CD4-positive, alpha-beta T cell treated with Interleukin-12 subunit alpha and Interleukin-12 subunit beta, for 1 hour (primary cell): ENCODE measurements around the gene CDH22.

Experiments
- DNase-seq: peaks from one replicate; pipeline ENCODE4 v3.0.0-alpha.2; 2020

CDH22 gene, protein sequence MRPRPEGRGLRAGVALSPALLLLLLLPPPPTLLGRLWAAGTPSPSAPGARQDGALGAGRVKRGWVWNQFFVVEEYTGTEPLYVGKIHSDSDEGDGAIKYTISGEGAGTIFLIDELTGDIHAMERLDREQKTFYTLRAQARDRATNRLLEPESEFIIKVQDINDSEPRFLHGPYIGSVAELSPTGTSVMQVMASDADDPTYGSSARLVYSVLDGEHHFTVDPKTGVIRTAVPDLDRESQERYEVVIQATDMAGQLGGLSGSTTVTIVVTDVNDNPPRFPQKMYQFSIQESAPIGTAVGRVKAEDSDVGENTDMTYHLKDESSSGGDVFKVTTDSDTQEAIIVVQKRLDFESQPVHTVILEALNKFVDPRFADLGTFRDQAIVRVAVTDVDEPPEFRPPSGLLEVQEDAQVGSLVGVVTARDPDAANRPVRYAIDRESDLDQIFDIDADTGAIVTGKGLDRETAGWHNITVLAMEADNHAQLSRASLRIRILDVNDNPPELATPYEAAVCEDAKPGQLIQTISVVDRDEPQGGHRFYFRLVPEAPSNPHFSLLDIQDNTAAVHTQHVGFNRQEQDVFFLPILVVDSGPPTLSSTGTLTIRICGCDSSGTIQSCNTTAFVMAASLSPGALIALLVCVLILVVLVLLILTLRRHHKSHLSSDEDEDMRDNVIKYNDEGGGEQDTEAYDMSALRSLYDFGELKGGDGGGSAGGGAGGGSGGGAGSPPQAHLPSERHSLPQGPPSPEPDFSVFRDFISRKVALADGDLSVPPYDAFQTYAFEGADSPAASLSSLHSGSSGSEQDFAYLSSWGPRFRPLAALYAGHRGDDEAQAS

DNA sequence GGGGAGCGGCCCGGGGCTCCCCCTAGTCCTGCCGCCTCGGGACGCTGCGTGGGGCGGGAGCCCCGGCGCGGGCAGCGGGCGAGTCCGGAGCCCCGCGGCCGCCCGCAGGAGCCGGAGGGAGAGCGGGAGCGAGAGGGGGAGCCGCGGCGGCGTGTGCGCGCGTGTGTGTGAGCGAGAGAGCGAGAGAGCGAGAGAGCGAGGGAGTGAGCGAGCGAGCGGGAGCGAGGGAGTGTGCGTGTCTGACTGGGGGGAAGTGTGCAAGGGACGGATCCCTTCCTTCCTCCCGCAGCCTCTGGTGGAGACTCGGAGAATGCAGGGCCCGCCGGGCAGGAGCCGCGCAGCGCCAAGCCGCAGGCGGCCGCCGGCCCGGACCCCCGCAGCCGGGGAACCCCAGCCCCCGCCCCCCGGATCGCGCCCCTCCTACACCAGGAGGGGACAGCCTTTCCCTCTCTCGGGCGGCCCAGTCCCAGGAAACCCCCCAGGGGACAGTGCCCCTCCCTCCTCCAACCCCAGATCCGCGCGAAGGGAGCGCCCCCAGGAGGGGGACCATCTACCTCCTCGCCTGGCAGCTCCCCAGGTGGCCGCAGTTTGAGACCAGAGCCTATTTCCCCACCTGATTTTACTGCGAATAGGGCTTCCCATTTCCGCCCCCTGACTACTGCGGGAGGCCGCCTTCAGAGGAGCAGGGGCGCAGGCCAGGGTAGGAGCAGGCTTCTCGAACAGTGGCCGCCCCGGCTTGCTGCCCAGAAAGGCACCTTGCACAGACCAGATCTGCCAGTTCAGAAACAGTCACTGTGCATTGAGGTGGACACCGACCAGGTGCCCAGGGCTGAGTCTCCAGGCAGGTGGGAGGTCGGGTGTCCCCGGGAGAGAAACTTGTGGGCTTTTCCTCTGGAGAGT is at the start of gene CDH22:
Gene CDH22, minus strand, starts transcription at position 241 of the 900 bp plus-strand sequence. CDS start 57,204 bp downstream, outside the sequence.
- peak; percentile 37 for DNase-seq

DNA sequence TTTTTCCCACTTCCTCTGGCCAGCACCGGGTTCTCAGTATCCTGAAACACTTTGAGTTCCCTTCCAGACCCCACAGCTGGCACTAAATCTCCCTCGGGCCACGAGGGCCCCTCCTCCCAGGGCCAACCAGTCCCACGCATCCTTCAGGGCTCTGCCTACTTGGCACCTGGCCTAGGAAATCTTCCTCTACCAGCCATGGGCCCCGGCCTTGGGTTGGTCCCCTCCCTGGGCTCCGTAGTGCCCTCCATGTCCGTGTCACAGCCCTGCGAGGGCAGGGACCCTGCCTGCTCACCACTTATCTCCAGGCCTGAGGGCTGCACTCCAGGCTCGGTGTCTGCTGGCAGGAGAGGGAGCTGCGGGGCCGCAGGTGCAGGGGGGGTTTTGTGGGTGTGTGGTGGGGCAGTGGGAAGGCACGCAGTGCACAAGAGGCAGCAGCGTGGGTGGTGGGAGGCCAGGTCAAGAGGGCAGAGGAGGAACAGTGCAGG is 48.8 kb upstream of the CDH22 start:
- DNase-seq = no peak

DNA sequence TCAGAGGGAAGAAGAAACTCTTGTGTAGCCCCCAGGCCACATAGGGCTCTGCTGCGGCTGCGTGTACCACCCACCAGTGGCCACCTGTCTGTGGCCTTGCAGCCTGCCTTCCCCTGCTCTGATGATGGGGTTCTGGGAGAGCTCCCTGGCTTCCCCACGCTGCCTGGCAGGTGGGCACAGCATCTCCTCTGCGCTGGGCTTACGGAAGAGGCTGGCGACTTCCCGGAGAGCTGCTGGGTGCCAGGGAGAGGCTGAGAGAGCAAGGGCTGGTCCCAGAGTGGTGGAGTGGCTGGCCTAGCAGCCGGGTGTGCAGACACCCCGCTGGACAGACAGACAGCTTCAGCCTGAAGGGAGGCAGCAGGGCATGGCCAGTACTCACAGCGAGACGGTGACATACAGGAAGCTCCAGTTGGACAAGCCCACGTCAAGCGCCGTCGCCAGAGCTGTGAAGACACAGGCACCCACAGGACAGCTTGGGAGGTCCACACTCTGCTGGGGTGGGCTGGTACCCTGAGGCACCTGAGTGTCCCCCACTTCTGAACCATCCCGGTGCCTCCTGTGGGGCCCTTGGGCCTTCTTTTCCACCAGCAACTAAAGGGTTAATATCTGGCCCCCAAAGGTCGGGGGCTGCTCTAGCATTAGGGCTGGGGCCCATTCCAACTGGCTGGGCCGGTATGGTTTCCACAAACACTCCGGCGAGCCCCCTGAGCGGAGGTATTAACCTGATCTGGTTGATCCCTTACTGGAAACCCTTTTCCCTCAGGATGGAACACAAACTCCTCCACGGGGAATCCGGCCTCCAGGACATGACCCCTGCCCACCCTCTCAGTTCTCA is 48.1 kb upstream of the CDH22 start:
- no peak for DNase-seq

DNA sequence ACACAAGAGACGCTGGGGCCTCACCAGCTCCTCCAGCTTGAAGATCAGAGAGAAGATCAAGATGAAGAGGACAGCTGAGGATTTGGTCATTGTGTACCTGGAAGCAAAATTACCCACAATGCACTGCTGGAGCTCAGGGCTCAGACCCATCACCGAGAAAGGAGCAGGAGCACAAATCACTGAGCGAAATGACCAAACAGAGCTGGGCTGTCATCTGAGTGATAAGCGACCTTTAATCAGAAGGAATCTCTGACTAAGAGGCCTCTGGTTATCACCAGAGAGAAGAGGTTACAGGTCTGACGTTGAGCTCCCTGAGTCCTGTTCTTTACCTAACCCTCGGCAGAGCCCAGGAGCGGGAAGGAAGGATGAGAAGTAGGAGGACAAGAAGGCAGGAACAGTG is 47.5 kb upstream of the CDH22 start:
- no peak for DNase-seq

DNA sequence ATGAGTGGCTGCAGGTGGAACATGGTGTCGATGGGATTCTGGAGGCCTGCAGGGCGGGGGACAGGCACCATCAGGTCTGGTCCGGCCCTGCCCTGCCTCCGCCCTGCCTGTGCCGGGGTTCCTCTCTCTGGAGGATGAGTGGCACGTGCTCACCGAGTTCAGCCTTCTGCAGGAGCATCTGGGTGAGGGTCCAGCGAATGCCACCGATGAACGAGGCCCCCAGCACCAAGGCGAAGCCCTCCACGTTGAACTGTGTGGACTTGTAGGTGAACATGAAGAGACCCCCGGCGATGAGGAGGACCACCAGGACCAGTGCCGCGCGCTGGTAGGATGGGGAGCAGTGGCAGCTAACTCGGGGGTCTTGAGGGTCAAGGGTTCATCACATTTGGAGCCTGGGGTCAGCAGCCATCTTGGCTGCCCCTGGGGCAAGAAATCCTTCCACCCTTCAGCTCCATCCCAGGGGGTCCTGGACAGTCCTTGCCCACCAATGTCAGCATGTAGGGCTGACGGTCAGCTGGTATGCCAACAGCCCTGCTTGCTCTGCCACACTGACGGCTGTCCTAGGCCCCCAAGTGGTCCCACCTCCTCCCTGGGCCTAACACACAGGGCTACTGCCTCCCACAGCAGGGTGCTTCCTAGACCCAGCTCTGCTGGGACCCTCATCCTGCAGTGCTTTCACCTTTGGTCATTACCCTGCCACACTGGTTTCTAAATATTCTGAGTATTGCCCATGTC is 46.8 kb upstream of the CDH22 start:
- no peak for DNase-seq

DNA sequence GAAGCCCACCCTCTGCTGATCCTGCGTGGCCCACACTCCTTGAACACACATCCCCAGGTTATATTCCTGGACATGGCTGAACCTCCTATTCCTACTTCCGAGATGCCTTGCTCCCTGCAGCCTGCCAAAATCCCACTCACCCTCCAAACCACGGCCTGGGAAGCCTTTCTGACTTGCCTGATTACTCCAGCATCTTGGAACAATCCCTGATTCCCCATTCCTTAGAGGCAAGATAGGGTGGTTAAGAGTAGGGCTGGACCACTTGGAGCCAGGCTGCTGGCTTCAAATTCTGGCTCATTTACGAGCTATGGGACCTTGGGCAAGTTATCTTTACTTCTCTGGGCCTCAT is 45.9 kb upstream of the CDH22 start:
- DNase-seq = no peak

DNA sequence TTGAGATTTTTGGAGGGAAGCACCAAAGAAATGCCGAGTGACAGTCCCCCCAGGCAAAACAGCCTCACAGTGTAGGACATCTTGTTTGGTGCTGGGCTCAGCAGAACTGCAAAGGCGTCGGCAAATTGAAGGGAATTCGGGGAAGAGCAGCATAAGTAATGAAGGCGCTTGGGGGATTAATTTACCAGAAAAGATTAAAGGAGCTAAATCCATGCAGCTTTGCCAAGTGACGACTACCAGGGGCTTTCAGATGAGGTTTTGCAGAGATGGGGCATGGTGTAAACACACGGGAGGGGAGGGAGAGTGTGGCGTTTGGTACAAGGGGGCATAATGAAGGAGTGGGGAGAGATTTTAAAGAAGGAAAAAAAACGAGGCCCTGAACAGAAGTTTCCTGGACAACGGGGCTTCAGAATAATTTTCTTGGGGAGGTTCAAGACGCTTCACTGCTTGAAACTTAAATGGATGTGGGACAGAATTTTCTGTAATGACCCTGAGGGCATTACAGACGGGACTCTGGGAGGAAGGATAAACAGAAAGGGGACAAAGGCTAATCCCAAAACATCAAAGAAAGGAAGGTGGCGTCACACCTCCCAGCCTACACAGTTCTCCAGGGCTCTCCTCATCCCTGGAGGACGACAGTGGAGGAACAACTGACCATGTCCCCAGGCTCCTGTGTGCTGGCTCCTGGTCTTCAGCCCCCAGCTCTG is 45.4 kb upstream of the CDH22 start:
- DNase-seq = no peak

DNA sequence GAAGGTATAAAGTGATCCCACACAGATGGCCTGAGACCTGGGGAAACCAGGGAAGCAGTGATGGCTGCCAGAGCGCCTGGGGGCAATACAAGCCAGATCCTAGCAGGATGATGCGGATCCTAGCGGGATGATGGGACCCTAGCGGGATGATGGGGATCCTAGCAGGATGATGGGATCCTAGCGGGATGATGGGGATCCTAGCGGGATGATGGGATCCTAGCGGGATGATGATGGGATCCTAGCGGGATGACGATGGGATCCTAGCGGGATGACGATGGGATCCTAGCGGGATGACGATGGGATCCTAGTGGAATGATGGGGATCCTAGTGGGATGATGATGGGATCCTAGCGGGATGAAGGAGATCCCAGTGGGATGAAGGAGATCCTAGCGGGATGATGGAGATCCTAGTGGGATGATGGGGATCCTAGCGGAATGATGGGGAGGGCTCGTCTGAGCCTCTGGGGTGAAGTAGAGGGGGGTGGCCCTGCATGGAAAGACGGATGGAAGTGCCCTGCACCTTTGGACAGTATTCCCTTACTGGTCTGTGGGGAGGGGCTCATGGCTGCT is 44.2 kb upstream of the CDH22 start:
- DNase-seq = no peak

DNA sequence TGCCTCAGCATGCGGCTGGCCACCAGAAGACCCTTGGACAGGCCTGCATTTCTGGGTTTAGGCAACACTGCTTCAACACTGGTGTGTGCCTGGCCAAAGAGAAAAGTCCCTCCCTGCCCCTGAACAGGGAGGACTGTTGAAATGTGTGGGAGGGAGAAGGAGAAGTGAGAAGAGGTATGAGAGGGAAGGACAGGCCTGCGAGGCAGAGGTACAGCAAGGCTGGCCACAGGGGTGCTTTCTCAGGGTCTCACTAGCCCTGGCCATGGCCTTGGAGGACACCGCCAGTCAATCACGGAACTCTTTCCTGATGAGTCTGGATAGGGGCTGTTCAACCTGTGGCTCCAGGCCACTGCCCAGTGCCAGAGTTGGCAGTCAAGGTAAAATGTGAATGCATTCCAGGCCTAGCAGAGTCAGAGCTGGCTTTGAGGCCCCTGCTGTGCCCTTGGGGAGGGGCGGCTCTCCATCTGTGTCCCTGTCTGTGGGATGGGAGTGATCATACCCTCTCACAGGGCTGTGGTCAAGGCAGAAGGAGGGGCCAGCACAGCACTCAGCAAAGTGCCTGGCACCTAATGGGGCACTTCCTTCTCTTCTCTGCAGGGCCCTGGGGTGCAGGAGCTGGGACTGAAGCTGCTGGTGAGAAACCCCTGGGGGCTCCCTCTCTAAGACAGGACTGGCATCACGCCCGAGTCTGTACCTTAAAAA is 43.2 kb upstream of the CDH22 start:
- DNase-seq = no peak

DNA sequence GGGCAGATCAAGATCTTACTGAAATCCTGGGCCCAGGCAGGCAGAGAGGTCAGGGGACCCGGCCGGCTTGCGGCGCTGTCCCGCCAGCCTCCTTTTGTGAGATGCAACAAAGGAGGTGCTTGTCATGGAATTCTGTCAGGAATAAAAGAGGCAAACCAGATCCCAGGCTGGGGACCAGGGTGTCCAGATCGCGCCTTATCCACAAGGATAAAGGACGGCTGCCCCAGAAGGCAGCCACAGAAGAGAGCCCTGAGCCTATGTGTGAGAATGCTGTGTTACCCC is 42.6 kb upstream of the CDH22 start:
- no peak for DNase-seq

DNA sequence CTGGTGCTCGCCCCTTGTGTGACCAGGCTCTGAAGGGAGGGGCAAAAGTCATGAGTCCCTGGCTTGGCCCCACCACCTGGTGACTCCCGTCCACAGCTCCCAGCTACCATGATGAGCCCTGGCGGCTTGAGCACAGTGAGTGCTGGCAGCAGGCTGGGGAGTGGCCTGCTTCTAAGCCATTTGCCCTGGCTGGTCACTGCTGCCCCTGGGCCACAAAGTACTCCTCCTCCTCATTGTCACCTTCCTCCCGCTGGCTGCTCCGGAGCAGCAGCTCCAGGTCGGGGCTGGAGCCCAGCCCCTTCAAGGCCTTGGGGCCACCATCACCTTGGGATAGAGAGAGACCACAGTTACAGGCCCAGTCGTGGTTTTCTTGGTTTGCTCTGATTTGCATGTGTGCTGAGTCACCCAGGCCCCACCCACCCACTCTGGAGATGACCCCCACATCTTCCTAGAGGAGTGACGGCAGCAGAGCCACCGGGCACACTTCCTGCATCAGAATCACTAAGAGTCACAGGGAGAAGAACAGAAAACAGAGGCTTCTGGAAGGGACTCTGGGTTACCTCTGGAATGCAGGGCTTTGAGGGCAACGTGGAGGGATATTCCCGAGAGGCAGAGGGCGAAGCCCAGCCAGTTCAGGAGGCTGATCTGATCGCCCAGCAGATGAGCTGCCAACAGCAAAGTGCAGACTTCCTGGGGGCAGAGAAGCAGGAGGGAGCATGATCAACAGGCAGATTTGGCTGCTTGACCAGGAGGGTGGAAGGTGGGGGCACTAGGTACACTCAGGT is 42.1 kb upstream of the CDH22 start:
- no peak for DNase-seq

DNA sequence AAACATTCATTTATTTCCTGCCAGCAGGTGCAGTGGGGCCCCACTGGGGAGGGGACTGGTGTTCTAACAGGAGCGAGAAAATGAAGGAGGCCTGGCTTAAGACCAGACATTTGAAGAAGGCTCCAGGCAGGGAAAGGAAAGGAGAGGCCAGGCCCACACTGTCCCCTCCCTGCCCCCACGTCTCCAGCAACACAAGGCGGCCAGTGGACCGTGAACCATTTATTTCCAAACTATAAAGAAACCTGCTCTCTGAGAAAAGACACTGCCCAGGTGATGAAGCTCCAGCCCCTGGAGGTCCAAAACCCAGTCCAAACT is 41.4 kb upstream of the CDH22 start:
- DNase-seq = no peak

DNA sequence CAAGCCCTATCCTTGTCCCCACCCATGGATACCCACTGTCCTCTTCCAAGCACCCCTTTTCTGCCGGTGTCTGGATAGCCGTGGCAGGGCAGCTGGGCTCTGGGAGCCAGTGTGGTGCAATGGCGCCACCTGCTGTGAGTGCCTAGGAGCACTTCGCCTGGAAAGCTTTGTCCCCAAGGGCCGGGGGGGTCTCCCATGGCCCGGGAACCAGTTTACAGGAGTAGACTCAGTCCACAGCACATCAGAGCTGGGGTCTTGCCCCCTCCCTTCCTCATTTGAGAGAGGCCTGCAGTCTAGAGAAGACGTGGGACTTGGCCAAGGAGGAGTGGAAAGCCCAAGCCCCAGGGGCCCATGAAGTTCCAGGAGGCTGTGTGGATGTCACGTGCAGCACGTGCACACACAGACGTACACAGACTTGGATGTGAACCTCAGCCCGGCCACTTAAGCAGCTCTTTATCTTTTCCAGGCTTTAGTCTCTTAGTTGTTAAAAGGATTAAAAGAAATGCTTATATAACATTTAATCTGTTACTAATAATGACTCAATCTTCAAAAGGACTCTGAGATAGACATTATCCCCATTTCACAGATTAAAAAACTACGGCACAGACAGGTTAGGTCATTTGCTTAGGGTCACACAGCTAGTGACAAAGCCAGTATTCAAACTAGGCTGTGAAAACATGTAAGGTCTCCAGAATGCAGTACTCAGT is 40.9 kb upstream of the CDH22 start:
- DNase-seq = peak; percentile 52

DNA sequence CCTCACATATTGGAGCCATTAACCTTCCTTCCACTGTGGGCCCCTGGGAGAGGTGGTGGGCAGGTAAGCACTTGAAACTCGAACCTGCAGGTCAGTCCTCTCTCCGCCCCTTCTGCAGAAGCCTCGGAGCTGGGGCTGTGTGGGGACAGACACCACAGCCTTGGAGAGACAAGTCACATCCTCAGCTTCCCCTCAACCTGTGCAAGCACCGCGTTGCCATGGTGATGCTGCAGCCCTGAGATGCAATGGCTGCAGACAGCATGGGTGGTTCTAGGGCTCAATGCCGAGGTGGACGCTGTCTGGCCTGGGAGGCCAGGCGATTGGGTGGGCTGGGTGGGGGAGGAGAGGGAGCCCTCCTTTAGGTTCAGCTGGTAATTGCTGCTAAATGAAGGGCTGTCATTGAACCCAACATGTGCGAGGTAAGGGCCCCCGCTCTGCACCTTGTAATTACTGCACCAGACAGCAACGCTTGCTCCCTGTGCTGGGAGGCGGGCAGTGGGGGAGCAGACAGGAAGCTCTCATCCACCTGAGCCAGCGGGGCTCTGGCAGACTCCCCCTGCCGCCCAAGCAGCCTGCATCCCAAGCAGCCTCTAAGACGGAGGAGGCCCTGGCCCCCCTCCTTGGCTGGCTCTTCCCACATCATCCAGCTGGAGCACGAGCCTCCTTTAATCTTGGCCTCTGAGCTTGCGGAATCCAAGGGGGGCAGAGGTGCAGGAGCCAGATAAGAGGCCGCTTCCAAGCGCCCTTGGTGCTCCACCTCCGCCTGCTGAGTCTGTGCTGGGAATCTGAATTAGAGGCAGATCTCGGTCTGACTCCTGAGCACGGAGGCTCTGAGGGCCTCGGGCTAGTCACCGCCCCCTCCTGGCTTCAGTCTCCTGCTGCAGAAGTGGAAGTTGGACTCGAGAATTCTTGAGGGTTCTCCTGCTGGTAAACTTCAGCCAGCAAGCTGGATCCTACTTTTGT is 39.8 kb upstream of the CDH22 start:
- DNase-seq = no peak

DNA sequence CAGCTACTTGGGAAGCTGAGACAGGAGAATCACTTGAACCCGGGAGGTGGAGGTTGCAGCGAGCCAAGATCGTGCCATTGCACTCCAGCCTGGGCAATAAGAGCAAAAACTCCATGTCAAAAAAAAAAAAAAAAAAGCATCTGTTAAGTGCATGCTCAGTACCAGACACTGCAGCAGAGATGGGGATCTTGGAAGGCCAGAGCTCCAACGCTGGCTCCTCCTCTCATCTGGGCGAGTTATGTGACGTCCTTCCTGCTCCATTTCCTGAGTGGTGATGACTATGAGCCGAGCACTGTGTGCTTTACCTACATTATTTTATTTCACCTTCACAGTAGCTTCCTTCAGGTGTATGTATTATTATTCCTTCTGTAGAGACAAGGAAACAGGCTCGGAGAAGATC is 38.5 kb upstream of the CDH22 start:
- DNase-seq = no peak

DNA sequence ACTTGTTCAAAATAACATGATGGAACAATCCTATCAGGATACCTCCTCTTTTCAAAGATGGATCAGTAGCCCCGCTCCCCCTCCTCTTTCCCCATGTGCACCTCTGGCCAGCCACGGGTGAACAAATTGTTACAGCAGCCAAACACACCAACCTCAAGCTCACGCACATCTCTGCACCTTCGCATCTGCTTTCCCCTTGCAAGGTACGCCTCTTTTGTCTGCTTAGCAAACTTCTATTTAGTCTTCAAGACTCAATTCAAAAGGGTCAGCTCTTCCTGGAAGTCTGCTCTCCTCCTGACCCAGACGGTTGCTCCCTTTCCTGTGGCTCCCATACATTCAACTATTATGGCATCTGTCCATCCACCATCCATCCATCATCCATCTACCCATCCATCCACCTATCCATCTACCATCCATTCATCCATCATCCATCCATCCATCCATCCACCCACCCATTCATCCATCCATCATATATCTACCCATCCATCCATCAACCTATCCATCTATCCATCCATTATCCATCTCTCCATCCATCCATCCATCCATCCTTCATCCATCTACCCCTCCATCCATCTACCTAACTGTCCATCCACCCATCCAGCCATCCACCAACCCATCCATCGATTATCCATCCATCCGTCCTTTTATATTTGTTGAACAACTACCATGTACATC is 36.3 kb upstream of the CDH22 start:
- no peak for DNase-seq

DNA sequence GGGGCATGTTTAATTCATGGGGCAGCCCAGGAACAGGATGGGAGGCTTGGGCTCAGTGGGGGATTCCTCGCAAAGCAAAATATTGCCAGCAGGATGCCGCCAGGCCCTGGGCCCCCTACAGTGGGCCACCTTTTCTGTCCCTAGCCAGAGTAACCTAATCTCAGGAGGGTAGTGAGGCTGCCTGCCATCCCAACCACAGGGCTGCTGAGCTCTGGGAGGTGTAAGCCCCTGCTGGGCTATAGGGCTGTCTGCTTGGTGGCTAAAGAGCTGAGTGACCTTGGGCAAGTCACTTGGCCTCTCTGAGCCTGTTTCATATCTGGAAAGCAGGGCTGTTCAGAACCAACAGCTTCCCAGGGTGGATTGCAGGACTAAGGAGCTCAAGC is 35.7 kb upstream of the CDH22 start:
- DNase-seq = no peak
